ENCODE data around the gene ATP2C1.

Gene ATP2C1

DNA sequence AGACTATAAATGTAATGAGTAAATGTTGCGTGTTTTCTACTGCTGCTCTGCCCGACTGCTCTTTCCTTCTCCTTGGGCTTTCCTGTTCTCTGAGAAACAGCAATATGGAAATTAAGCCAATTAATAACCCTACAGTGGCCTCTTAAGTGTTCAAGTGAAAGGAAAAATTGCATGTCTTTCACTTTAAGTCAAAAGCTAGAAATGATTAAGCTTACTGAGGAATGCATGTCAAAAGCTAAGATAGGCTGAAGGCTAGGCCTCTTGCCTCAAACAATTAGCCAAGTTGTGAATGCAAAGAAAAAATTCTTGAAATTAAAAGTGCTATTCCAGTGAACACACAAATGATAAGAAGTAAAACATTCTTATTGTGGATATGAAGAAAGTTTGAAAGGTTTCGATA is 55.0 kb downstream of the ATP2C1 start:
- H3K4me3 ChIP-seq (ENCODE audit: low read depth, low read length) = no peak overlapping the region
- TF ChIP-seq, protein P1, sequence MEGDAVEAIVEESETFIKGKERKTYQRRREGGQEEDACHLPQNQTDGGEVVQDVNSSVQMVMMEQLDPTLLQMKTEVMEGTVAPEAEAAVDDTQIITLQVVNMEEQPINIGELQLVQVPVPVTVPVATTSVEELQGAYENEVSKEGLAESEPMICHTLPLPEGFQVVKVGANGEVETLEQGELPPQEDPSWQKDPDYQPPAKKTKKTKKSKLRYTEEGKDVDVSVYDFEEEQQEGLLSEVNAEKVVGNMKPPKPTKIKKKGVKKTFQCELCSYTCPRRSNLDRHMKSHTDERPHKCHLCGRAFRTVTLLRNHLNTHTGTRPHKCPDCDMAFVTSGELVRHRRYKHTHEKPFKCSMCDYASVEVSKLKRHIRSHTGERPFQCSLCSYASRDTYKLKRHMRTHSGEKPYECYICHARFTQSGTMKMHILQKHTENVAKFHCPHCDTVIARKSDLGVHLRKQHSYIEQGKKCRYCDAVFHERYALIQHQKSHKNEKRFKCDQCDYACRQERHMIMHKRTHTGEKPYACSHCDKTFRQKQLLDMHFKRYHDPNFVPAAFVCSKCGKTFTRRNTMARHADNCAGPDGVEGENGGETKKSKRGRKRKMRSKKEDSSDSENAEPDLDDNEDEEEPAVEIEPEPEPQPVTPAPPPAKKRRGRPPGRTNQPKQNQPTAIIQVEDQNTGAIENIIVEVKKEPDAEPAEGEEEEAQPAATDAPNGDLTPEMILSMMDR (IDR thresholded peaks at IDR 0.05; ENCODE audit: control insufficient read depth, extremely low read depth, insufficient read depth) = no peak
- DNase-seq (ENCODE audit: low read depth) = no peak

DNA sequence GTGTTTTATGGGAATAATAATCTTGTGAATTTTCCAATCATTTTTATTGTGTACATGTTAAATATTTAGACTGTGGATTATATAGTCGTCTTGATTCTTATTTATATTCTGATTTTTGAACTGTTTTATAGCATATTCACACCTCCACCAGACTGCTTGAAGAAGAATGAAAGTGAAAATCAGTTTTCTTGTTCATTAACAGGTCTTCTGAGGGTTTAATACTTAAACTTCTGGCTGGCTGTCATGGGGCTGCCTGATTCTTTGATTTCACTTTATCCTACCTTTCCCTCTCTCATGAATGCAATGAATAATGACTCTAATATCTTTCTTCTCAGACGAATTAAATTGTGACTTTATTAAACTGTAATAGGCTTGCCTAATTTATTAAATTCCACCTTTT is 56.2 kb downstream of the ATP2C1 start:
- H3K4me3 ChIP-seq (ENCODE audit: low read depth, low read length) = no peak overlapping the region
- TF ChIP-seq, protein P1 (IDR thresholded peaks at IDR 0.05; ENCODE audit: control insufficient read depth, extremely low read depth, insufficient read depth) = no peak
- DNase-seq (ENCODE audit: low read depth) = no peak

DNA sequence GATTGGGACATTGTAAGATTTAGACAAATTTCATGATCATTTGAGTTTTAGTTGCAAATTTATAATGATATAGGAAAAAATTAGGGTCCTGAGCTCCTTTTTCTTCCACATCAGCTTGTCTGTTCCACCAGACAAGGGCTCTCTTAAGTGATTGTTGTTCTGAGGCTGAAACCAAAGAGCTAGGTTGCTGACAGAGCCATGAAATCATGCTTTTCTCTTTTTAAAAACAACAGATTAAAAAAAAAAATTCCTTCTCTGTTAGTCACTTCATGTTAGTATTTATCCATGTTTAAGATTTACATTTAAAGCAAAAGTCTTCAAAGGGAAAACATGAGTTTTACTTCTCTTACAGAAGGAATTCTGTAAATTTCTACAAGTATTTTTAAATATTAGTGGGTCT is 56.8 kb downstream of the ATP2C1 start:
- TF ChIP-seq, protein P1 (IDR thresholded peaks at IDR 0.05; ENCODE audit: control insufficient read depth, extremely low read depth, insufficient read depth) = no peak
- DNase-seq (ENCODE audit: low read depth) = no peak
- H3K4me3 ChIP-seq (ENCODE audit: low read depth, low read length) = no peak overlapping the region

DNA sequence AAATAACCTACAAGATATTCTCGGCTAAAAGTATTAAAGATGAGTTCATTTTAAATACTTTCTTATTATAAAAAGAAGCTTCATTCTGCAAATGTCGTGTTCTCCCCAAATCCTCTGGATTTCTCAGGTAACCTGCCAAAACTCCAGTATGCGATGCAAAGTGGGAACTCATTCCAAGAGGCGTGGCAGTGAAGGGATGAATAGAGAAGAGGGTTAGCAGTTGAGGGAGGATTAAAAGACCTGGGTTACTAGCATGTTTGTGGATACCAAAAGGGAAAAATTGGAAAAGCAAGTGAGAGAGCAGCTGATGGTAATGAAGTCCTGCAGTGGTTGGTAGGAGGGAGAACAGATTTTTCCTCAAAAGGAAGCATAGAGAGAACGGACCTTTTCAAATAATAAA is 61.6 kb downstream of the ATP2C1 start:
- no peak for DNase-seq (ENCODE audit: low read depth)
- TF ChIP-seq, protein P1 (IDR thresholded peaks at IDR 0.05; ENCODE audit: control insufficient read depth, extremely low read depth, insufficient read depth) = no peak

DNA sequence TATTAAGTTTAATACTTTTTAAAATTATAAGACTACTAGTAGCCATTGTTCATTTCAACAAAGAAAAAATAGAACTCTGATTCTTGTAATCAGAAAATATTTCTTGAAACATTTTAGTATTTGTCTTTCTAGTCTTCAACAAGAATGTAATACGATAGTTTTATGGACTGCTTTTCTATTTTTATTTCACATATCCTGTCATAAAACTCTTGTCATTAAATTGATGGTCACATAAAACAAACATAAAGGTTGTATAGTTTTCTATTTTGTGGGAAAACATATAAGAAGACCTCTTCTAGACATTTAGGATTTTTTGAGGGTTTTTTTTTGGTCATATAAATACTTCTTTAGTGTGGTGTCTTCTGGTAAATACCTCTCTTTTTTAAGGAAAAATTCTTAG is 62.4 kb downstream of the ATP2C1 start:
- TF ChIP-seq, protein P1 (IDR thresholded peaks at IDR 0.05; ENCODE audit: control insufficient read depth, extremely low read depth, insufficient read depth) = no peak
- no peak overlapping the region for H3K4me3 ChIP-seq (ENCODE audit: low read depth, low read length)
- DNase-seq (ENCODE audit: low read depth) = peak; percentile 35

More for the DNA sequence above, 61.6 kb downstream of the ATP2C1 start:
- no peak overlapping the region for H3K4me3 ChIP-seq (ENCODE audit: low read depth, low read length)

DNA sequence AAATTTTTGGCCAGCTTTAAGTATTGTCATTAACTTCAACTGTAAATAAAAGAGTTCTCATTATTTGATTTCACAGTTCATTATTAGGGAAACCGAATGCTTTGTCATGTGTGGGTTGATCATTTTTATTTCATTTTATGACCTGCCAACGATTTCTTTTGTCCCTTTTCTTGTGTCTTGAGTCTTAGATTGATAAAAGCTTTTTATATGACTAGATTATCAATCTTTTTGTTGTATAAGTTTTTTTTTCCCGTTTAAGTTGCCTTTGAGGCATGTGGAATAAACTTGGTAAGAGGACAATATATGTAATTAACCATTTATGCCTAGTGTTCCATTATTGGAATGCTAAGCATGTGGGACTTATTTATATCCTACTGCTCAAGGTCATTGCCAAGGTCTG is 62.8 kb downstream of the ATP2C1 start:
- no peak for DNase-seq (ENCODE audit: low read depth)
- TF ChIP-seq, protein P1 (IDR thresholded peaks at IDR 0.05; ENCODE audit: control insufficient read depth, extremely low read depth, insufficient read depth) = no peak
- H3K4me3 ChIP-seq (ENCODE audit: low read depth, low read length) = no peak overlapping the region

DNA sequence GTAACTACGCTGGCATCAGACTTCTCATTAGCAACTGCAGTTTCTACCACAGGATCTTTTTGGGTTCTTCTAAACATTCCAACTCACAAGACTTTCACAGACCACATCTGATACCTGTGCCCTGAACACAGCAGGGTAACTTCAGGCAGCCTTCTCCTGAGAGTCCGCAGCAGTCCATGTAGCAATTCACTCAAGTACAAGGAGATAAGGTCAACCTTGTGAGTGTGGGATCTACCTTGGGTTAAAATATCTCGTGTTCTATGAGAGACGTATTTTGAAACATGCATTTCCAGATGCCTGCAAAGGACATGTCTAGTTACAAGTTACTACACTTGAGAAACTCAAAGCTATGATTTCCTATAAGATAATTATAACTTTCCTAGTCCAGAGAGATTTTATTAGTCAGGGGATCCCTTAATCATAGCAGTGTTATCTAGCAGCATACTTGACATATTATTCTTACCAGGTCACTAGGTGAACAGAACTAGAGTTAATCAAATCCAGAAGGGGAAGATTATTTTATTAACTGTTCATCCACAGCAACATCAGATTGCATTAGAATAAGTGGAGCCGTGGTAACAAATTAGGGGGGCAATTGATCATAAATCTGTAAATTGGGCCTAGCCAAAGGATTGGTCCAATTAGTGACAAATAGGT is 66.4 kb downstream of the ATP2C1 start:
- DNase-seq (ENCODE audit: low read depth) = no peak
- no peak overlapping the region for H3K4me3 ChIP-seq (ENCODE audit: low read depth, low read length)
- TF ChIP-seq, protein P1 (IDR thresholded peaks at IDR 0.05; ENCODE audit: control insufficient read depth, extremely low read depth, insufficient read depth) = no peak

All from LNCaP clone FGC (cell line).